NCI-H1092 (cell line): ENCODE measurements around the gene PRKCE.

ENCODE experiments used
- DNase-seq: peaks from one replicate; lab custom pipeline; 2025; lab: John Stamatoyannopoulos, UW

The PRKCE gene

DNA sequence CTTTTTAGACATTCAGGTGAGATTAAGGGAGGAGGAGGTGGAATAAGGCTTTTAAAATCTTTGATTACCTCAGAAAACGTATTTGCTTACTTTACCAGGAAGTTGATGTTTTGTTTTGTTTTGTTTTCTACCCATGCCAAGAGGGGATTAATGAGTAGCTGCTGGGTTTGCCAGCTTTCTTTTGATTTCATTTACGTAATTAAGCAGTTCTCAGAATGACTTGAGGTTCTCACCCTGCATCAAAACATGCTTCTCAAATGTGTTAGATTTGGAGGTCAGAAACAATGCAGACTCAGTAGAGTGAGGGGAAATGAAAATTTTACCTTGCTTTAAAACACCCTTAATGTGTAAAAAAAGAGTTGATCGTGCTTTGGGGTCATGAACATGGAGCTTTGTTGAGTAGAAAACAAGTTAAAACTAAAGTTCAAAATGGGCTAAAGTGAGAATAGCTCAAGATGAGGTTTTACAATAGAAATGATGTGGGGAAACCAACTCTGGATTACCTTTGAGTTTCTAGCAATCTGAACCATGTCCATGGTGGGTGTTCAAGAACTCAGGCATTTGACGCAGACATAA is 428.6 kb downstream of the PRKCE start:
- no peak for DNase-seq

DNA sequence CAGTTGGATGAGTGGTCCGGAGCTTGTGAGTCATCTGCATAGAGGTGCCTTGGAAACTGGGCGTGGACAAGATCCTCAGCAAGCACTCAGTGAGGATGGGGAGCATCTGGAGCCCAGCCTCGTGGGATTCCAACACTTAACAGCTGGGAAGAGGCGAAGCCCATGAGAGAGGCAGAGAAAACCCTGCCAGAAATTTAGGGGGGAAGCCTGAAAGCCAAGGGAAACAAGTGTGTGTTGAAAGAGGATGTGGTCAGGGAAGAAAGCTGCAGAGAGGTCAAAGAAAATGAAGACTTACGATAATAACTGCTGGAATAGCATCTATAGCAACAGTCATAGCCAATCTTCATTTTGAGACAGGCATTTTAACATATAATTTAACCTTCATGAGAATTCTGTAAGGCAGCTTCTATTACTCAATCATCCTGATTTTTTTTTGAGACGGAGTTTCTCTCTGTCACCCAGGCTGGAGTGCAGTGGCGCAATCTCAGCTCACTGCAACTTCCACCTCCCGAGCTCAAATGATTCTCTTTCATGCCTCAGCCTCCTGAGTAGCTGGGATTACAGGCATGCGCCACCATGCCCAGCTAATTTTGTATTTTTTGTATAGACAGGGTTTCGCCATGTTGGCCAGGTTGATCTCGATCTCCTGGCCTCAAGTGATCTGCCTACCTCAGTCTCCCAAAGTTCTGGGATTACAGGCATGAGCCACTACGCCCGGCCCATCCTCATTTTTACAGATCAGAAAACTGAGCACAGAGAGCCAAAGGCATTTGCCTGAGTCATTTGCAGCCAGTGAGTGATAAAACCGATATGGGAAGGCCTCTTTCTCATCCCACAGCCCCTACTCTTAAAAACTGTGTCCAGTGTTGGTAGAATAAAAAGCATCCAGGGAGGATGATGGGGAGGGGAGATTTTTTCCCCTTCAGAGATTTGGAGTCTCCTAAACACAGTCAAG is 431.3 kb downstream of the PRKCE start:
- no peak for DNase-seq

- DNase-seq, result no peak
These were observed 435.1 kb downstream of the PRKCE start for GRCh38 chr2:46086578-46087070.

DNA sequence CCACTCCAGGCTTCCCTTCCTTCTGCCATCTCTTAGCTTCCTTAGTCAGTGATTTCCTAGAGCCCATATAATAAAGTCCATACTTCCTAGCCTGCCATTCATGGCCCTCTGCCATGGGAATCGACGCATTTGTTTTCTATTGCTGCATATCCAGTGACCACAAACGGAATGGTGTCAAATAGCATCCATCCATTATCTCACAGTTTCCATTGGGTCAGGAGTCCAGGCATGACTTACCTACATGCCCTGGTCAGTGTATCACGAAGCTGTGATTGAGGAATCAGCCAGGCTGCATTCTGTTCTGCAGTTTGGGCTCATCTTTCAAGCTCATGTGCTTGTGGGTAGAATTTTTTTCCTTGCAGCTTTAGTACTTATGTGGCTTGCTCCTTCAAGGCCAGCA is 436.0 kb downstream of the PRKCE start:
- no peak for DNase-seq

GRCh38 chr2:46091004-46091403 is 439.5 kb downstream of the PRKCE start:
- no peak for DNase-seq

DNA sequence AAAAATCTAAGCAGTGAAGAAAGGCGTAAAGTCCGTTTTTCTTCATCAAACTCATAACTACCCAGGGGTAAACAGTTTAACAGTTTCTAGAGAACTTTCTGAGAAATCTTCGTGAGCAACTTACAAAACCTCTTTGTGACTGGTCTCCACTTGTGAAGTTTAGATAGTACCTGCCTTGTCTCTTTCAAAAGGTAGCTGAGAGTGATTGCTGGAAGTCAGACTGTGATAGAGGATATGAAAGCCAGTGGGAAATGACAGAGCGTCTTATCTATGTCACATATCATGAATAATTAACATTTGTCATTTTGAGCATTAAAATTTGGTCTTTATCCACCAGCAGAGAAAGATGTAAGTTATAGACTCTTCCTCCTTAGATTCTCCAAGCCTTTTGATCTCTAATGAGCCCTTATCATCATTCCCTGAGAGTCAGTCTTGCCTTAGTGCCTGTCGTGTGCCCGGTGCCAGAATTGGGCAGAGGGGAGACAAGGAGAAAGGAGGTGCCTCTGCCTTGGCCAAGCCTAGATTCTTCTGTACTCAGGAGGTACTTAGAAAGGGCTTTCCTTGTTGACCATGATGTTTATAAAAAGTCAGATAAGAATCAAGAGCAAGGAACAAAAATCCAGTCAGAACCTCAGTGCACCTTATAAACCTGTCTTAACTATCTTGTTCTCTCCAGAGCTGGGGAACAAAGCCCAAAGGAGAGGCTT is 440.6 kb downstream of the PRKCE start:
- no peak for DNase-seq

- DNase-seq, result no peak
These were observed 443.2 kb downstream of the PRKCE start for GRCh38 chr2:46094689-46095088.

- DNase-seq, result no peak
These were observed 444.4 kb downstream of the PRKCE start for GRCh38 chr2:46095830-46096229.

DNA sequence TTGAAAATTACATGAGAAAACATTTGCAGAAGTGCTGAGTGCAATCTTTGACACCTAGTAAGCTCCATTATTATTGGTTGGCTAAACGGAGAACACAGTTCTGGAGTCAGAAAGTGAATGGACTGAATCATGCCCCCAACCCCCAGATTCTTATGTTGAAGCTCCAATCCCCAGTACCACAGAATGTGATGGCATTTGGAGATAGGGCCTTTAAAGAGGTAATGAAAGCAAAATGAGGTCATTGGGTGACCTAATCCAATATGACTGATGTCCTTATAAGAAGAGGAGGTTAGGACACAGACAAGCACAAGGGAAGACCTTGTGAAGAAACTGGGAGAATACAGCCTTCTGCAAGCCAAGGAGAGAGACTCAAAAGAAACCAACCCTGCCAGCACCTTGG is 444.8 kb downstream of the PRKCE start:
- DNase-seq, result no peak

GRCh38 chr2:46097714-46098480 is 446.4 kb downstream of the PRKCE start:
- DNase-seq, result no peak

GRCh38 chr2:46098621-46099062 is 447.2 kb downstream of the PRKCE start:
- DNase-seq, result no peak

- DNase-seq, result no peak
These were observed 450.2 kb downstream of the PRKCE start for GRCh38 chr2:46101557-46102220.

GRCh38 chr2:46106690-46107089 is 455.2 kb downstream of the PRKCE start:
- DNase-seq, result no peak

DNA sequence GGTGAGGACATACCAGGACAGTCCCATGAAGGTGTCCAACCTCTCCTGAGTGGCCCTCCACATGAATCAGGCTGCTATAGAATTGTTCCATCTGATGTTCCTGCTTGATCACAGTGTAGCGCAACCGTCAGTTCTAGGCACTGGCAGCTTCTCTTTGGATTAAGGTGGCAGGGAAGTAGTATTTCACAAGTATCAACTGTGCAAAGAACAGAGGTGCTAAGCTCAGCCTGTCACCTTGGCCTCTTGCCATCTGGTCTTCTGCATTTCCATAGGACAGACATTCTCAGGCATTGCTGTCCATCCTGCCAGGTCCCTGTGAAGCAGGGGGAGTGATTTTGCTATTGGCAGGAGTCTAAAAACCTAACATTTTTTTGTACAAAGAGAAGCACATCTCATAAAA is 463.5 kb downstream of the PRKCE start:
- DNase-seq, result no peak

DNA sequence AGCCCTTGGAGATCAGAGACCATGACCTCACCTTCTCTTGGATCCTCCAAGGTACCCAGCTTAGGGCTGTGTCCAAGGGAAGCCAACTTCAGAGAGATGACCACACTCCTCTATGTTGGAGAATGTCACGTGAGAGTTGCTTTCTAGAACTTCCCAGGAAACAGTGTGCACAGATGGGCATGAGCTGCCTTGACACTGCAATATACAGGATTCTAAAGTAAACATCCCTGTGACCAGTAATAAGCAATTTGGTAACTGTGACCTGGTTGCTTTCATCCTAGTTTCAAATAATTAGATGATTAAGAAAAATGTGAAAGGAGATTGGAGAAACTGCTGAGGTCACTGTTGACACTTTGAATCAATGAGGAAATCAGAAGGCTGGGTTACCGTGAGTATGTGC is 464.7 kb downstream of the PRKCE start:
- no peak for DNase-seq

DNA sequence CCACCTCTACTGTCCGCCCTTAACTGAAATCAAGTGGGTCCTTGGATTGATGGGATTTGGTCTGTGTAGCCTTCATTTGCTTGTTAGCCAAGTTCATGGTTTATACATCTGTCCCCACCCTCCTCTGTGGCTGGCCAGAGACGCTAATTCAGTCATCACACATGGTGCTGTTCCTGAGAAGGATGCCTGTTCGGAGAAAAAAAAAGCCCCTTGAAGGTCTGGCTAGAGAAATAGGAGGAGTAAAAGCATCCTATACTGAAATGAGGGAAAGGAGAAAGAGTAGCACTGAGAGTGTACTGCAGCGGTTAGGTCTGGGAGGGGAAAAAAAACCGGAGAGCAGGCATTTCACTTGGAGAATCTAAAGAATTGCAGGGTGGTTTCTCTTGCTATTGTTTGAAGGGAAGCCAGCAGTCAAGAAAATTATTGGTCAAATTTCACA is 465.1 kb downstream of the PRKCE start:
- DNase-seq, result no peak

GRCh38 chr2:46117379-46117778 is 465.9 kb downstream of the PRKCE start:
- no peak for DNase-seq

DNA sequence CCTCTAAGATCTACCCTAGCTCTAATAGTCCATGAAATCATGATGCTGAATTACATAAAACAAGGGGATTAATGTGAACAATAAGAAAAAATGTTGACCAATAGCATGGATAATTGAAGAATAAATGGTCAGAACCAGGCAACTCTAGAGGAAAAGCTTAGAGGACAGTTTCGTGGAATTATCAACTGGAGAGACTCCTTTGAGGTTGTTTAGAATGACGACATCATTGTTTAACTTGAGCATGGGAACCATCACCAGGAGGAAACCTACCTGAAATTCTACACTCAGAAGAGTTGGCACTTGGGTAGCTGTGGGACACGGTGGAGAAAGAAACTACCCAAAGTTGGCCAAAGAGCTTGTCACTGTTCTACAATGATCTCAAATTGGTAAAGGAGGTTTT is 466.5 kb downstream of the PRKCE start:
- no peak for DNase-seq

GRCh38 chr2:46118656-46119371 is 467.3 kb downstream of the PRKCE start:
- DNase-seq, result no peak

DNA sequence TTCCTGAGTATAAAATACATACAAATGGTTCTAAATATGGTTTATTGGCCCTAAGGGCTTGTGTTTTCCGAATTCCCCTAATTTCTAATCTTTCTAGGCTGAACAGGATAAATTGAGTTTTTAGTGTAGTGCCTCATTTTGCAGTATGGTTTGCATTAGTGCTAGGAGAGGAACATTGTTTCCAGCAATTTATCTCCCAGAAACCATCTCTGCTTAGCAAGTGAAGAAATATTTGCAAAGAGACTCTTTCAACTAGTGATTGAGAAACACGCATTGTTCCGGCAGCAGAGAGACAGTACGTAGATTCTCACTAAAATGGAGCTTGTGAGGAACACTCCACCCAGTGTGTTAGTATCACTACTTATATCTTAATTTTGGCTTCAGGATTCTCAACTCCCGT is 468.0 kb downstream of the PRKCE start:
- DNase-seq, result no peak
